Middle frontal gyrus (tissue), 1 donor: ENCODE results near the gene MED28.
"Not testable (repeated sequence)": the region's sequence is repeated elsewhere in the genome, so short reads cannot be mapped to it uniquely, and the experiment has no call there.

Experiments used
- DNase-seq: peaks from one replicate; pipeline ENCODE4 v3.0.0-alpha.2; 2015; ENCODE audit warnings: low spot score; ENCODE audit errors: extremely low spot score

The MED28 gene

GRCh38 chr4:17614416-17615299 is at the start of gene MED28:
MED28 (plus strand) TSS chr4:17614641; CDS start chr4:17614655, 14 bp downstream.
- DNase-seq, result peak; percentile 96

DNA sequence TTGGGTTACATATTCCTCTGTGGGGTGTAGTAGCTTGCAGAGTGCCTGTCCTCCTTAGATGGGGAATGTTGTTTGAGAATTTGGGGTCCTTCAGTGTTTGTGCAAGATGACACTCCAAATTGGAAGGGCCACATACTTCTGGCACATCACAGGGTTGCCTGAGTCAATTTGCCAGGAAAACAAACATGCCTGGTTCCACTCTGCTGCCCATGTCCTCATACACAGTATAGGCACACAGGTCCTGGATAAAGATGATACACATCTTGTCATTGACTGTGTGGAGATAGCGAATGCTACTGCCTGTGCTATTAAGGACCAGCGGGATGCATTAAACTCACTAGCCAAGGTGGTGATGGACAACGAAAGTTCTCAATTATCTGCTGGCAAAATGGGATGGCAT is 48.6 kb upstream of the MED28 start:
- DNase-seq, result no peak

- no peak for DNase-seq
Observed at GRCh38 chr4:17567271-17567670, 47.2 kb upstream of the MED28 start.

DNA sequence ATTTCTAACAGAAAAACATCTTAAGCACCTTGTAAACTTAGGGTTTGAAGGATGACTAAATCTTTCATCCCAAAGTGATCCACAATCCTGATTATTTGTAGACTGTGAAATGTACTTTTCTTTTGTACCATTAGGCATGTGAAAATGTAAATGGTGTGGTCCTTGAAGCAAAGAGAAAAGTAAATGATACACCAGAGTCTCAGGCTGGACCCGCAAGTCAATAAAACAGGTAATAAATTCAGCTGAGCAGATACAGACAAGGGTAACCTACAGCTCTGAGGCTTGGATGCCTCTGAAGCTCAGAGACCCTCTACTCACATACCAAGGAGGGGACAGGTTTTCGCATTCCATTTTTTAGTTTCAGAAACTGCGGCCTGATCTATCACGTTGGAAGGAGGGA is 40.2 kb upstream of the MED28 start:
- no peak for DNase-seq

DNA sequence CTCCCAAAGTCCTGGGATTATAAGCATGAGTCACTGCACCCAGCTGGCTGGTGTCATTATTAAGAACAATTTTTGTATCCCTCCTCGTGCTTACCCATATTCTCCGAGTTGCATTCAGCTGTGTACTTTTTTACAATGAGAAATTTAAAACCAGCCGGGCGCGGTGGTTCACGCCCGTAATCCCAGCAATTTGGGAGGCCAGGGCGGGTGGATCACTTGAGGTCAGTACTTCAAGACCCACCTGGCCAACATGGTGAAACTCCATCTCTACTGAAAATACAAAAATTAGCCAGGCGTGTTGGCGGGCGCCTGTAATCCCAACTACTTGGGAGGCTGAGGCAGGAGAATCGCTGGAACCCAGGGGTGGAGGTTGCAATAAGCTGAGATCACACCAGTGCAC is 39.3 kb upstream of the MED28 start:
- DNase-seq, result not testable (repeated sequence)

GRCh38 chr4:17576932-17577664 is 37.3 kb upstream of the MED28 start, which contains the start of gene LAP3:
LAP3 (plus strand) TSS chr4:17577198; CDS start chr4:17577466, 268 bp downstream.
- DNase-seq, result peak; percentile 95

GRCh38 chr4:17577665-17578481 is 36.6 kb upstream of the MED28 start:
- no peak for DNase-seq

- no peak for DNase-seq
Observed at GRCh38 chr4:17578482-17578891, 36.0 kb upstream of the MED28 start.

GRCh38 chr4:17580969-17581368 is 33.5 kb upstream of the MED28 start:
- DNase-seq, result no peak

DNA sequence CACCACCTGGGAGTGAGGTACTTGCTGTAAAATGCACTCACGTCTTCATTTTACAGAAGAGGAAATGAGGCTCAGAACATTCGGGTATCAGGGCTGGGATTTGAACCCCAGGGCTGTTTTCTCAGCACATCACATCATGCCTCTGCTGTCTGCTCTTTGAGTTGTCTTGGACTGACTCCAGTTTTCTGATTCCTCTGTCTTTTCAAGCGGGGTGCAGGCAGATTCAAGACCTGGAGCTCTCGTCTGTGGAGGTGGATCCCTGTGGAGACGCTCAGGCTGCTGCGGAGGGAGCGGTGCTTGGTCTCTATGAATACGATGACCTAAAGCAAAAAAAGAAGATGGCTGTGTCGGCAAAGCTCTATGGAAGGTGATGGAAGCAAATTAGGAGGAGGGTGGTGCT is 31.2 kb upstream of the MED28 start:
- no peak for DNase-seq

- DNase-seq, result no peak
Observed at GRCh38 chr4:17583941-17584340, 30.5 kb upstream of the MED28 start.

DNA sequence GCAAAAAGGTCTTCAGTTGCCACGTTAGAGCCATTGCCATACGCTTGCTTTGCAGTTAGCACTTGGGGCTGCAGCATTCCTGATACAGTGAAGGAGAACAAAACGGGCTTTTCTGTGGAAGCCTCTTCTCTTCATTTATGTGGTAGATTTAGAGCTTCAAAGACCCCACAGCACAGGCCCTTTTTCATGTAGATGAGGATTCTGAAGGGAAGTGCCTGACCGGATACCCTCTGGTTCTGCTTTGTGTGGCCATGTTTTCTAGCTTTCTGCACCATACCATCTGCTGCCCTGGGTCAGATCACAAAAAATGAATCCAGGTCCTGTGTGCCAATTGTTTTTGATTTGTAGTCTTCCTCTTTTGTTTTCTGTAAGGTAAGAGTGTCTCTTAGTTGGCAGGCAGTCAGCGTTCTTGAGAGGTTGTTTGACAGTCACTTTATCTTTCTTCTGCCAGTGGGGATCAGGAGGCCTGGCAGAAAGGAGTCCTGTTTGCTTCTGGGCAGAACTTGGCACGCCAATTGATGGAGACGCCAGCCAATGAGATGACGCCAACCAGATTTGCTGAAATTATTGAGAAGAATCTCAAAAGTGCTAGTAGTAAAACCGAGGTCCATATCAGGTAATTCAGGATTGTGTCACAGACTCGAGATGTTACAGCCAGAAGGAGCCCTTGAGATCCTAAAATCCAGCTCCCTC is 29.8 kb upstream of the MED28 start:
- DNase-seq, result no peak

DNA sequence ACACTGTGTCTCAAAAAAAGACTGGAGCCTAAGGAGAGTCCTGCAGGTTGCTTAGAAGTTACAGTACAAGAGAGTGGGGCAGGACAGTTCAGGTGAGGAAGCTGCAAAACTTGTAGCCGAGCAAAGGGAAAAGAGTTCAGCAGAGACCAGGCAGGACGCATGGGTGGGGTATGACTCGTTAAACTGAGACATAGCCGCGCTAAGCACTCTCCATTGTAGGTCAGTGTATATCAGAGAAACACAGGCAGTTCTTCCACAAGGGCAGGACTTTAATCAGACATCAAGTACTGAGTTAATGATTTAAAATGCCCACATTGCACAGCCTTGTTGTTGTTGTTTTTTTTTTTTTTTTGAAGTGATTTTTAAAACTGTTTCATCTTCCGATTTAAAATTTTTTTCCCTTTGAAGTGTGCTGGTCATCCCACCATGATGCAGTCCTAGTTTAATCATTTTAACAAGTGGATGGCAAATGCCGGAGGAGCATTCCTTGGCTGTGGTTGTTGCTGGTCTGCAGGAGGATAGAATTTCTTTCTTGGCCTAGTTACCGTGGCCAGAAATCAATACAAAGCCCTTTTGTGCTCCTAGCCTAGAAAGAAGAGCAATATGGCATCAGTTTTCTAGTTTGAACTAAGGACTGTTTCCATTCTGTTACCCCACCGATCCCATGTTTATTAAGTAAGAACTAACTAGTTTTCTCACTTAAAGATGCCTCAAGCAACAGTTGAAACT is 27.2 kb upstream of the MED28 start:
- no peak for DNase-seq

- DNase-seq, result no peak
Observed at GRCh38 chr4:17589355-17589754, 25.1 kb upstream of the MED28 start.

DNA sequence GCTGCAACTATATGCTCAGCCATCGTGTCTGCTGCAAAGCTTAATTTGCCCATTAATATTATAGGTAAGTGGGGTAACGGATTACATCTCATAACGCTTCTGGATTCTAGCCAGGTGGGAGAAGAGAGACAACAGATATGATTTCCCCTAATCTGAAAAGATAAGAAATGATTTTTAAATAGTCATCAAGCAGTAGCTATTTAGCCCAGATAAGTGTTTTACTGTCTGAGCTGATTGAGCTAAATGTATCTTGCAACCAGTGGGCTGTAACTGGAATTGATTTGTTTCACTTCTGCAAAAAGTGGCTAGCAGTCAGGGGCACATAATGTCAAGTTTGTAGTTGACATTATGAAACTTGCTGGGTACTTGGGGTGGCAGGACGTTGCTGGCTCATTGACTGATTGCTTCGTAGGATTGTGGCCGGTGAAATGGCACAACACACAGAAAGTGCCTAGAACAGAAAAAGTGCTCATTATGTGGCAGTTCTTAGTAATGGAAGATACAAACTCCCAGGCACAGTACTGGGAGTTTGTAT is 18.9 kb upstream of the MED28 start:
- DNase-seq, result no peak

GRCh38 chr4:17597517-17597916 is 16.9 kb upstream of the MED28 start:
- DNase-seq, result no peak

DNA sequence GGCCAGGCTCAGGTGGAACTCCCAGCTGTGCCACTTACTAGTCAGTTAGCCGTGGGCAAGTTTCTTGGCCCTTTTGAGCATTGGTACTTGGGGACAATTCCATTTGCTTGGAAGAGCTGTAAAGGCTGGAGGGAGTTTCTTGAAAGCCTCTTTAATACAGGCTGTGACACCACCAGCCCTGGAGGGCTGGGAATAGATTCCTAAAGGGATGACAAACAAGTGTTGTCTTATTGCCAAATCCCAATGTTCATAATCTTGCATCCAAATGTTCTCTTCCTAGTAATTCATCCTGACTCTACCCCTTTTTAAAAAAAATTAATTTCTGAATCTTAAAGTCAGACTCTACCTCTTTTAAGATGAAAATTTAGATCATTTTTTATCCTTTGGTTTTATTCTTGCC is 14.6 kb upstream of the MED28 start:
- no peak for DNase-seq

GRCh38 chr4:17605236-17605635 is 9.2 kb upstream of the MED28 start:
- no peak for DNase-seq

- no peak for DNase-seq
Observed at GRCh38 chr4:17613761-17614415, 553 bp upstream of the MED28 start.

DNA sequence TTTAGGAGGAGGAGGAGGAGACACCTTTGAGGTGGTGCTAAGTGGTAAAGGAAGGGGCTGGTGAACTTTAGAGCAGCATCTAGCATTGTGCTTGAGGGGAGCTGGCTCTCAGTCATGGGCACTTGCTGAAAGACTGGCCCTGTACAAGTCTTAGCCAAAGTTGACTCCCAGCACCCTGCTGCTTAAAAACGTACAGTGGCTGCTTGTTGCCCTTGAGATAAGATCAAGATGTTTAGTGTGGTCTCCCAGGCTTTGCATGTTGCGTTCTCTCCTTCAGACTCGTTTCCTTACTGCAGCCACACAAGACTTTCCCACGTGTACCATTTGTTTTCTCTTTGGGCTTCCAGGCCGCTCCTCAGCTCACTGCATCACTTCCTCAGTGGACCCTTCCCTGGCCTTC is 1.8 kb downstream of the MED28 start:
- DNase-seq, result no peak
